Progenitor cell of endocrine pancreas (in vitro differentiated cells): ENCODE measurements around the gene HK2. TPM values are rescaled to one million over a fixed set of nuclear protein-coding genes. Genes with fewer than 3 reads are reported as not detected.

ENCODE experiments used
- DNase-seq: peaks from one replicate; pipeline ENCODE4 v3.0.0; 2021; ENCODE audit warnings: low spot score; ENCODE audit not compliant: unreplicated experiment
- H3K27ac Mint-ChIP-seq: 2 replicates; pipeline ENCODE4 v1.8.0; 2021; ENCODE audit warnings: mild to moderate bottlenecking, moderate library complexity, mixed read lengths
- H3K27me3 Mint-ChIP-seq: 2 replicates; pipeline ENCODE4 v1.8.0; 2021; ENCODE audit warnings: mixed read lengths
- H3K36me3 Mint-ChIP-seq: 2 replicates; pipeline ENCODE4 v1.8.0; 2022; ENCODE audit warnings: mixed read lengths; ENCODE audit not compliant: insufficient read depth
- H3K4me1 Mint-ChIP-seq: 2 replicates; pipeline ENCODE4 v1.8.0; 2021; ENCODE audit warnings: low read depth, mixed read lengths
- H3K4me3 Mint-ChIP-seq: 2 replicates; pipeline ENCODE4 v1.8.0; 2021; ENCODE audit warnings: low read depth, mild to moderate bottlenecking, moderate library complexity, mixed read lengths
- H3K9me3 Mint-ChIP-seq: 2 replicates; pipeline ENCODE4 v1.8.0; 2021; ENCODE audit warnings: low read depth, mixed read lengths
- total RNA-seq: library from RNA; stranded (reverse); gene quantifications from 2 replicates; pipeline ENCODE4 v1.2.1, GENCODE V29; 2021
- TF ChIP-seq, protein P1 (sequence below): fragments of 200-600 bp; sonication (generic); IDR thresholded peaks from one replicate; pipeline ENCODE4 v1.5.0; 2021; ENCODE audit warnings: antibody characterized with exemption, mild to moderate bottlenecking; ENCODE audit not compliant: unreplicated experiment

HK2 gene
- total RNA-seq, 1 donor from 2014 or later = 18.2 TPM

DNA sequence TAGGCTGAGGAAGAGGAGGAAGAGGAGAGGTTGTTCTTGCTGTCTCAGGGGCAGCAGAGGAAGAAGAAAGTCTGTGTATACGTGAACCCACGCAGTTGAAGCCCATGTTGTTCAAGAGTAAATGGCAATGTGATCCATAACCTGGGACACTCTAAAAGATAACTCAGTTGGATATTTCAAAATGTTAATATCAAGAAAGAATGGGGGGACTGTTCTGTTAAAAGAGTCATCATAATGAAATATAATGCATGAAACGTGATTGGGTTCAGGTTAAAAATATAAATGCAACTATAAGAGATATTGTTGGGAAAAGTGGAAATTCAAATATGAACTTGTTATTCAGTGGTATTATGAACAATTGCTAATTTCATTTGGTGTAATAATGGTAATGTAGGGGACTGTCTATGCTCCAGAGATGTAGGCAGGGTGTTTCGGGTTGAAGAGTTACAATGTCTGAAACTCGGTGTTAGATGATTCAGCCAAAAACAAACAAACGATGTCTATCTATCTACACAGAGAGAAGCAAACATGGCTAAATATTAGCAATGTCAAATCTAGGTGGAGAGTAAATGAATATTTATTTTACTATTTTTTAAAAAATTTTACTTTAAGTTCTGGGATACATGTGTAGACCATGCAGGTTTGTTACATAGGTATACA lies 103.4 kb downstream of the HK2 start:
- no peaks in the 10 kb centered on the region for H3K36me3 Mint-ChIP-seq
- TF ChIP-seq, protein P1, sequence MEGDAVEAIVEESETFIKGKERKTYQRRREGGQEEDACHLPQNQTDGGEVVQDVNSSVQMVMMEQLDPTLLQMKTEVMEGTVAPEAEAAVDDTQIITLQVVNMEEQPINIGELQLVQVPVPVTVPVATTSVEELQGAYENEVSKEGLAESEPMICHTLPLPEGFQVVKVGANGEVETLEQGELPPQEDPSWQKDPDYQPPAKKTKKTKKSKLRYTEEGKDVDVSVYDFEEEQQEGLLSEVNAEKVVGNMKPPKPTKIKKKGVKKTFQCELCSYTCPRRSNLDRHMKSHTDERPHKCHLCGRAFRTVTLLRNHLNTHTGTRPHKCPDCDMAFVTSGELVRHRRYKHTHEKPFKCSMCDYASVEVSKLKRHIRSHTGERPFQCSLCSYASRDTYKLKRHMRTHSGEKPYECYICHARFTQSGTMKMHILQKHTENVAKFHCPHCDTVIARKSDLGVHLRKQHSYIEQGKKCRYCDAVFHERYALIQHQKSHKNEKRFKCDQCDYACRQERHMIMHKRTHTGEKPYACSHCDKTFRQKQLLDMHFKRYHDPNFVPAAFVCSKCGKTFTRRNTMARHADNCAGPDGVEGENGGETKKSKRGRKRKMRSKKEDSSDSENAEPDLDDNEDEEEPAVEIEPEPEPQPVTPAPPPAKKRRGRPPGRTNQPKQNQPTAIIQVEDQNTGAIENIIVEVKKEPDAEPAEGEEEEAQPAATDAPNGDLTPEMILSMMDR = no peak
- DNase-seq = no peak
- H3K27me3 Mint-ChIP-seq = no peaks in the 10 kb centered on the region
- H3K9me3 Mint-ChIP-seq = no peaks in the 10 kb centered on the region
- H3K27ac Mint-ChIP-seq = no peak overlapping the region
- peaks cover 14% of the 10 kb centered on the region for H3K4me1 Mint-ChIP-seq
- H3K4me3 Mint-ChIP-seq = no peak overlapping the region

GRCh38 chr2:74938264-74938663 lies 104.3 kb downstream of the HK2 start:
- Mint-ChIP-seq H3K27ac (no peak overlapping the region), H3K9me3 (no peaks in the 10 kb centered on the region), H3K4me1 (peaks cover 14% of the 10 kb centered on the region), H3K4me3 (no peak overlapping the region), H3K36me3 (no peaks in the 10 kb centered on the region), H3K27me3 (no peaks in the 10 kb centered on the region)
- DNase-seq = no peak
- TF ChIP-seq, protein P1 = no peak

- H3K27me3 Mint-ChIP-seq = no peaks in the 10 kb centered on the region
- H3K4me1 Mint-ChIP-seq = peaks cover 13% of the 10 kb centered on the region
- TF ChIP-seq, protein P1 = no peak
- no peaks in the 10 kb centered on the region for H3K36me3 Mint-ChIP-seq
- H3K4me3 Mint-ChIP-seq = no peak overlapping the region
- DNase-seq = no peak
- H3K27ac Mint-ChIP-seq = no peak overlapping the region
- H3K9me3 Mint-ChIP-seq = peaks cover 3% of the 10 kb centered on the region
These were observed 106.2 kb downstream of the HK2 start for GRCh38 chr2:74939919-74940812.

DNA sequence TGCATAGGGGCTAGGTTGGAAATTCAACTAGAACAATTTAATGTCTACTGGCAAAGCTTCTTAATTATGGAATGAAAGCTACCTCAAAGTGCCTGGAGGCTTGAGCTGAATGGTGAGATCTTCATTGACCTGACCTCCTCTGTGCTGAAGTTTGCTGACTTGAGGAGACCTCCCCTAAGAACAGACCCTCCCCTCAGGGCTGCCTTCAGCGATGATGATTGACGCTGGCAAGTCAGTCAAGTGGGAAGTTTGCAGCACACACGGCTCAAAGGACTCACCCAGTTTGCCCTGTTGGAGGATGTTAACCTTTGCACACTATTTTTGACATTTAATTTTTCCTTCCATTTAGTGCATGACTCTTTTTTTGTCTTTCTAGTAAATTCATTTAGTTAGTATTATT lies 107.4 kb downstream of the HK2 start:
- TF ChIP-seq, protein P1 = no peak

GRCh38 chr2:74942263-74942662 lies 108.3 kb downstream of the HK2 start:
- Mint-ChIP-seq H3K4me1 (no peaks in the 10 kb centered on the region), H3K4me3 (no peak overlapping the region), H3K36me3 (no peaks in the 10 kb centered on the region), H3K27ac (no peak overlapping the region), H3K9me3 (peaks cover 3% of the 10 kb centered on the region), H3K27me3 (no peaks in the 10 kb centered on the region)
- DNase-seq = no peak
- TF ChIP-seq, protein P1 = no peak

More for the DNA sequence above, 107.4 kb downstream of the HK2 start:
- DNase-seq = no peak
- Mint-ChIP-seq H3K4me3 (no peak overlapping the region), H3K4me1 (peaks cover 7% of the 10 kb centered on the region), H3K9me3 (peaks cover 3% of the 10 kb centered on the region), H3K27ac (no peak overlapping the region), H3K36me3 (no peaks in the 10 kb centered on the region), H3K27me3 (no peaks in the 10 kb centered on the region)

Other genes starting within 250 kb of the HK2 start
- gene M1AP, start 185.8 kb upstream of the HK2 start, total RNA-seq = 2.5 and 2.6 TPM in 2 replicates
- gene SEMA4F, start 179.9 kb upstream of the HK2 start, total RNA-seq = 11.5 and 13.4 TPM in 2 replicates
- 27.7 and 33.4 TPM in 2 replicates for gene POLE4, start 124.5 kb downstream of the HK2 start, total RNA-seq